Mammary epithelial cell (primary cell): ENCODE results near the gene PNPLA3.

Experiments
- EZH2 ChIP-seq: IDR thresholded peaks from 2 replicates; pipeline ENCODE4 v1.6.1; 2012; ENCODE audit warnings: low read length, inconsistent platforms, borderline replicate concordance
- TF ChIP-seq, protein P1 (sequence below), 2 donors: IDR thresholded peaks in 1 of 2; conservative IDR thresholded peaks in 1 of 2; 2 replicates each; pipeline ENCODE4 v1.5.1; 2011 to 2012; ENCODE audit warnings: inconsistent platforms in 2 of 2, low read length in 2 of 2, mild to moderate bottlenecking in 2 of 2, control low read depth in 1 of 2, low read depth in 1 of 2; ENCODE audit not compliant: insufficient read depth in 1 of 2; ENCODE audit errors: extremely low read depth in 1 of 2

DNA sequence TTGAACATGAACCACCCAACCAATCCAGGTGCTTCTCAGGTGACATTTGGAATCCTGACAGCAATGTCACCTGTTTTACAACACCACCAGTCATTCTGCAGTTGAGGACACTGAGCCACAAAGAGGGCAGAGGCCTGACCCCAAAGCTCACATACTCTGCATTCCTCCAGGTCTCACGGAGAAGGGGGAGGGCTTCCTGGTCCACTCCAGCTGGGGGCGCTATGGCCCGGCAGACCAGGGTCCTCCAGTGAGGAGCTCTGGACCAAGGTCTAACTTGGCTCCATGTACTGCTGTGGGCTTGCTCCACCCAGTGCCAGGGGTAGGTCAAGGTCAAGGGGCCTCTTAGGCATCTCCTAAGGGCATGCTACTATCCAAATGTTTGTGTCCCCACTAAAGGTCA is 1.5 kb upstream of the PNPLA3 start:
- TF ChIP-seq, protein P1, sequence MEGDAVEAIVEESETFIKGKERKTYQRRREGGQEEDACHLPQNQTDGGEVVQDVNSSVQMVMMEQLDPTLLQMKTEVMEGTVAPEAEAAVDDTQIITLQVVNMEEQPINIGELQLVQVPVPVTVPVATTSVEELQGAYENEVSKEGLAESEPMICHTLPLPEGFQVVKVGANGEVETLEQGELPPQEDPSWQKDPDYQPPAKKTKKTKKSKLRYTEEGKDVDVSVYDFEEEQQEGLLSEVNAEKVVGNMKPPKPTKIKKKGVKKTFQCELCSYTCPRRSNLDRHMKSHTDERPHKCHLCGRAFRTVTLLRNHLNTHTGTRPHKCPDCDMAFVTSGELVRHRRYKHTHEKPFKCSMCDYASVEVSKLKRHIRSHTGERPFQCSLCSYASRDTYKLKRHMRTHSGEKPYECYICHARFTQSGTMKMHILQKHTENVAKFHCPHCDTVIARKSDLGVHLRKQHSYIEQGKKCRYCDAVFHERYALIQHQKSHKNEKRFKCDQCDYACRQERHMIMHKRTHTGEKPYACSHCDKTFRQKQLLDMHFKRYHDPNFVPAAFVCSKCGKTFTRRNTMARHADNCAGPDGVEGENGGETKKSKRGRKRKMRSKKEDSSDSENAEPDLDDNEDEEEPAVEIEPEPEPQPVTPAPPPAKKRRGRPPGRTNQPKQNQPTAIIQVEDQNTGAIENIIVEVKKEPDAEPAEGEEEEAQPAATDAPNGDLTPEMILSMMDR (conservative IDR thresholded peaks at IDR 0.05 in 1 of 2, IDR thresholded peaks at IDR 0.05 in 1 of 2; ENCODE audit: extremely low read depth in 1 of 2, insufficient read depth in 1 of 2, low read depth in 1 of 2, low read length in 2 of 2), result no peak
- TF ChIP-seq EZH2, result no peak
